ENCODE results near the gene COX8C. TPM values are rescaled to one million over a fixed set of nuclear protein-coding genes. Genes with fewer than 3 reads are reported as not detected.
"Not testable (repeated sequence)": the region's sequence is repeated elsewhere in the genome, so short reads cannot be mapped to it uniquely, and the experiment has no call there.

The COX8C gene
- total RNA-seq, 2 donors from 2014 or later: 0.52 TPM; not detected in 1

DNA sequence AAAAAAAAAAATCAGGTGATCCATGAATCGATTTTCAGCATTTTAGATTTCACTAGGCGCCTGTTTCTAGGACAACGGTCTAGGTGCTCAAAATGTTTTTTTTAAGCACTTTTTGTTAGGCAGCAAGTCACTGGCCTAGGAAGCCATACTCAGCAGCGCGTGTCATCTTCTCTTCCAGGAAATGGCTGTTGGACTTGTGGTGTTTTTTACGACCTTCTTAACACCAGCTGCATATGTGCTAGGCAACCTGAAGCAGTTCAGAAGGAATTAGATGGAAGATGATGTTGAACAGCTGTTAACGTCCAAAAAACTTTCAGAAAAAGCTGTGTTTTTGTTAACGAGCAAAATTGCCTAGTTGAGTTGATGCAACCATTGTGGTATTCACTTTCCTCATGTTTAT lies 868 bp downstream of the COX8C start:
- intact Hi-C loops (cut with DNase I): no loop called here
- no peak for DNase-seq (ENCODE audit: low spot score)

- intact Hi-C loops (cut with DNase I): no loop called here
- DNase-seq (ENCODE audit: low spot score): no peak
These were observed 1.3 kb downstream of the COX8C start for GRCh38 chr14:93348292-93348691.

DNA sequence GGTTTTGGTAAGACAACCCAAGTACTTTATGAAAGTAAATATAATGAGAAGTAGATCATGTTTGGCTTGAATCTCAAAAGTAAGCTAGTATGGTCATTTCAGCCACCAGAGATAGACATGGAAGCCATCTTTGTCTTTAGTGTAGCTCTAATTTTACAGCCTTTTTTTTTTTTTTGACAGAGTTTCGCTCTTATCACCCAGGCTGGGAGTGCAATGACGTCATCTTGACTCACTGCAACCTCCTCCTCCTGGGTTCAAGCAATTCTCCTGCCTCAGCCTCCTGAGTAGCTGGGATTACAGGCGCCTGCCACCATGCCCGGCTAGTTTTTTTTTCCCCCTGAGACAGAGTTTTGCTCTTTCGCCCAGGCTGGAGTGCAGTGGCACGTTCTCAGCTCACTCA lies 7.9 kb downstream of the COX8C start:
- intact Hi-C loops (cut with DNase I); DNase-seq (ENCODE audit: low spot score): not testable (repeated sequence)

DNA sequence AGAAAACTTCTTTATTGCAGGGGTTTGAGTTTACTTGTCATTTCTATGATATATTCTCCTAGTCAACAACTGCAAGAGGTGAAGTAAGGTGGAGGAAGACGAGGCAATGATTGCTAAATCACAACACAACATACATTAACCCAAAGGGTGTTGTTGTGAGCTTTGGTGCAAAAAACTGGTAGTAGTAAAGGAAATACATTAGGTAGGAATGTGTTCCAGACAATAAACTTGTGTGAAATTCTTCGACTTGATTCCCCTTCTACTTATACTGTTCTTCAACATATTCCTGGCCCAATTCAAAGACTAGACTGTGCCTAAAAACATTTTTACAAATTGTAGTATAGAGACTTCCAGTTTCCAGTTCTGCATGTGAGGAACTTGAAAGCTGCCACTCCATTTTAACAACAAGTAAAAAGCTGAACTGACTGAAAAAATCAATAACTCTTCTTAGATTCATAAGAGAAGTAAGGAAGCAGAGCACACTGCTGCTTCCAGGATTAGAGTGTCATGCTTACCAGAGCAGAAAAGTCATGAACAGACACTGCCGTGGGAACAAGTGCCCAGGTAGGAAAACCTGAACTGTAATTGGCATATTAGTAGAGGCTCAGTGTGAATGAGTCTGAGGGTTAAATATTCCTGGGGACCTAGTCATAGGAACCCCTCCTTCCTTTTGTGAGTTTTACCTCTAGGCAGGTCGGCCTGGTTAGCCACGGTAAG lies 22.2 kb downstream of the COX8C start:
- DNase-seq (ENCODE audit: low spot score): no peak
- intact Hi-C loops (cut with DNase I): no loop called here

- no peak for DNase-seq (ENCODE audit: low spot score)
- intact Hi-C loops (cut with DNase I): no loop called here
These were observed 22.8 kb downstream of the COX8C start for GRCh38 chr14:93369713-93370266.

- intact Hi-C loops (cut with DNase I): no loop called here
- no peak for DNase-seq (ENCODE audit: low spot score)
These were observed 28.7 kb downstream of the COX8C start for GRCh38 chr14:93375673-93376156.

GRCh38 chr14:93379831-93380230 lies 32.8 kb downstream of the COX8C start:
- DNase-seq (ENCODE audit: low spot score): no peak
- intact Hi-C loops (cut with DNase I): no loop called here

DNA sequence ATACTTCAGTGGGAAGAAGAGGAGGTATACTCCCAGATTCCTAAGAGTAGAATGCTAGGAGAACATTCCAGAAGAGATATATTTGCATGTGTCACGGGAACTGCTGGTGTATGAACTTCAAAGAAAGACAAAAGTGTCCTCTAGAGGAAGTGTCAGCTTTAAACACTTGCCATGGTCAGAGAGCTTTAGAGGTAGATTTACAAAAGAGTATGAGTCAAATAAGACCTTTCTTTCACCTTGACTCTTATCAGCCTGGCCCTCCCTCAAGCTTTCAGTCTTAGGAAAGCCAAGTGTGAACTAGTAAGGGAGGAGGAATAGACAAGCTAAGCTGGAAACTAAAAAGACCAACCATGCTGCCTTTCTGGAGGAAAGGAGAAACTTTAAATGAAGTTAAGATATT lies 34.7 kb downstream of the COX8C start:
- no peak for DNase-seq (ENCODE audit: low spot score)
- intact Hi-C loops (cut with DNase I): no loop called here

GRCh38 chr14:93384256-93384655 lies 37.3 kb downstream of the COX8C start:
- DNase-seq (ENCODE audit: low spot score); intact Hi-C loops (cut with DNase I): not testable (repeated sequence)

- intact Hi-C loops (cut with DNase I): no loop called here
- DNase-seq (ENCODE audit: low spot score): no peak
These were observed 48.2 kb downstream of the COX8C start for GRCh38 chr14:93395231-93395630.

GRCh38 chr14:93396456-93396855 lies 49.5 kb downstream of the COX8C start:
- no peak for DNase-seq (ENCODE audit: low spot score)
- intact Hi-C loops (cut with DNase I): no loop called here

Other genes starting within 250 kb of the COX8C start
- gene ITPK1, start 231.3 kb upstream of the COX8C start, total RNA-seq: 10 to 100 TPM; 50.9 to 68.6 TPM
- 10 to 100 TPM; 21.7 to 21.8 TPM for gene MOAP1, start 162.3 kb upstream of the COX8C start, total RNA-seq
- gene LYSET, start 161.9 kb upstream of the COX8C start, total RNA-seq: 10 to 100 TPM; 13.6 to 16.3 TPM
- 1 to 10 TPM; 7.5 to 9.1 TPM for gene GON7, start 140.1 kb upstream of the COX8C start, total RNA-seq
- 10 to 100 TPM; 18.2 to 18.7 TPM for gene UBR7, start 139.9 kb upstream of the COX8C start, total RNA-seq
- gene BTBD7, start 14.1 kb upstream of the COX8C start, total RNA-seq: 10 to 100 TPM; 34.8 to 42.5 TPM
- gene UNC79, start 83.8 kb downstream of the COX8C start, total RNA-seq: under 1 TPM; 0.05 to 0.09 TPM